Liver (tissue), 9 donors: ENCODE measurements around the gene ZNF626. TPM values are rescaled to one million over a fixed set of nuclear protein-coding genes. Genes with fewer than 3 reads are reported as not detected.
A peak's percentile ranks its signal among the peaks of the same experiment; 100 is the strongest.
"Not testable (repeated sequence)": the region's sequence is repeated elsewhere in the genome, so short reads cannot be mapped to it uniquely, and the experiment has no call there.

Source experiments
- DNase-seq: peaks from one replicate; pipeline ENCODE4 v3.0.0-alpha.2; 2017; ENCODE audit warnings: low spot score
- H3K27ac ChIP-seq, 2 donors: one replicate each; pipeline ENCODE4 v1.7.0; 2013; ENCODE audit warnings: inconsistent platforms in 2 of 2, low read length in 2 of 2, control low read depth in 1 of 2, low read depth in 1 of 2, mild to moderate bottlenecking in 1 of 2
- H3K27me3 ChIP-seq, 4 donors: one replicate each; pipeline versions ENCODE4 v1.6.1 to v1.7.0; 2013; ENCODE audit warnings: low read length in 3 of 4, inconsistent platforms in 1 of 4, mild to moderate bottlenecking in 1 of 4, moderate library complexity in 1 of 4; ENCODE audit not compliant: control insufficient read depth in 4 of 4, insufficient read depth in 4 of 4
- H3K36me3 ChIP-seq, 4 donors: one replicate each; pipeline versions ENCODE4 v1.6.1 to v1.7.0; 2013; ENCODE audit warnings: low read length in 3 of 4, mild to moderate bottlenecking in 3 of 4, low read depth in 1 of 4, moderate library complexity in 1 of 4; ENCODE audit not compliant: control insufficient read depth in 4 of 4, insufficient read depth in 3 of 4
- H3K4me1 ChIP-seq, 4 donors: one replicate each; pipeline versions ENCODE4 v1.6.1 to v1.7.0; 2013; ENCODE audit warnings: low read length in 3 of 4, mild to moderate bottlenecking in 3 of 4, moderate library complexity in 1 of 4; ENCODE audit not compliant: control insufficient read depth in 4 of 4, insufficient read depth in 4 of 4
- H3K4me3 ChIP-seq, 3 donors: one replicate each; pipeline versions ENCODE4 v1.6.1 to v1.7.0; 2013; ENCODE audit warnings: low read length in 3 of 3, control low read depth in 1 of 3, low read depth in 1 of 3, mild to moderate bottlenecking in 1 of 3
- H3K9ac ChIP-seq, 2 donors: one replicate each; pipeline ENCODE4 v1.7.0; 2013; ENCODE audit warnings: low read length in 2 of 2, mild to moderate bottlenecking in 2 of 2, moderate library complexity in 2 of 2, control low read depth in 1 of 2, low read depth in 1 of 2
- H3K9me3 ChIP-seq, 4 donors: one replicate each; pipeline versions ENCODE4 v1.6.1 to v1.7.0; 2013; ENCODE audit warnings: low read length in 3 of 4; ENCODE audit not compliant: control insufficient read depth in 4 of 4
- CTCF ChIP-seq: fragments of 150-350 bp; IDR thresholded peaks from 2 replicates; pipeline ENCODE4 v1.5.1; 2017; ENCODE audit warnings: improper control_type of control experiment, low read depth, low read length; ENCODE audit not compliant: missing input control
- FOXA2 ChIP-seq: IDR thresholded peaks from 2 replicates; pipeline ENCODE4 v1.6.1; 2016; ENCODE audit warnings: antibody characterized with exemption
- GABPA ChIP-seq, 2 donors: IDR thresholded peaks in 1 of 2; conservative IDR thresholded peaks in 1 of 2; 2 replicates each; pipeline ENCODE4 v1.6.1; 2016; ENCODE audit warnings: antibody characterized with exemption in 2 of 2, mild to moderate bottlenecking in 1 of 2, moderate library complexity in 1 of 2
- HNF4G ChIP-seq: IDR thresholded peaks from 2 replicates; pipeline ENCODE4 v1.6.1; 2016; ENCODE audit warnings: antibody characterized with exemption
- RAD21 ChIP-seq, 2 donors: IDR thresholded peaks; 2 replicates each; pipeline ENCODE4 v1.6.1; 2016; ENCODE audit warnings: antibody characterized with exemption in 2 of 2, mild to moderate bottlenecking in 2 of 2
- RXRA ChIP-seq, 2 donors: IDR thresholded peaks; 2 replicates each; pipeline ENCODE4 v1.6.1; 2017 to 2018; ENCODE audit warnings: antibody characterized with exemption in 2 of 2, mild to moderate bottlenecking in 1 of 2
- SP1 ChIP-seq: IDR thresholded peaks from 2 replicates; pipeline ENCODE4 v1.6.1; 2018; ENCODE audit warnings: antibody characterized with exemption, mild to moderate bottlenecking
- TAF1 ChIP-seq: conservative IDR thresholded peaks from 2 replicates; pipeline ENCODE4 v1.6.1; 2016; ENCODE audit warnings: antibody characterized with exemption, mild to moderate bottlenecking
- ZBTB33 ChIP-seq: IDR thresholded peaks from 2 replicates; pipeline ENCODE4 v1.6.1; 2016; ENCODE audit warnings: antibody characterized with exemption
- WGBS: extraction: QIAGEN DNeasy Blood & Tissue Kit; methylation state at CpG from one replicate; pipeline ENCODE4 v1.1.7; 2013; 5-methylcytosine and 5-hydroxymethylcytosine counted together
- polyA plus RNA-seq, 2 donors: library from polyadenylated mRNA; stranded (reverse) in 1 of 2; unstranded in 1 of 2; fragments of 200-250 nt in 1 of 2; fragments of >200 nt in 1 of 2; fragmentation: Nextera tagmentation in 1 of 2; extraction: Ambion mirVana in 1 of 2; gene quantifications; one replicate each; pipeline versions ENCODE4 v1.2.1 to v1.2.3, GENCODE V29; 2013 to 2015
- total RNA-seq, 2 donors: library from RNA; depleted of rRNA; stranded (reverse); fragments of >200 nt; gene quantifications; one replicate each; pipeline ENCODE4 v1.2.3, GENCODE V29; 2014
- TF ChIP-seq, protein P1 (sequence below): IDR thresholded peaks from 2 replicates; pipeline ENCODE4 v1.6.1; 2016; ENCODE audit warnings: antibody characterized with exemption
- TF ChIP-seq, protein P2 (sequence below): IDR thresholded peaks from 2 replicates; pipeline ENCODE4 v1.6.1; 2016; ENCODE audit warnings: antibody characterized with exemption, mild to moderate bottlenecking
- donor health status: healthy.
- donor health status: healthy.
- donor health status: healthy.
- donor health status: healthy.
- donor health status: healthy.

The ZNF626 gene
- total and polyA plus RNA-seq, 4 donors, result 1.6 to 4.2 (median 2.9) TPM

DNA sequence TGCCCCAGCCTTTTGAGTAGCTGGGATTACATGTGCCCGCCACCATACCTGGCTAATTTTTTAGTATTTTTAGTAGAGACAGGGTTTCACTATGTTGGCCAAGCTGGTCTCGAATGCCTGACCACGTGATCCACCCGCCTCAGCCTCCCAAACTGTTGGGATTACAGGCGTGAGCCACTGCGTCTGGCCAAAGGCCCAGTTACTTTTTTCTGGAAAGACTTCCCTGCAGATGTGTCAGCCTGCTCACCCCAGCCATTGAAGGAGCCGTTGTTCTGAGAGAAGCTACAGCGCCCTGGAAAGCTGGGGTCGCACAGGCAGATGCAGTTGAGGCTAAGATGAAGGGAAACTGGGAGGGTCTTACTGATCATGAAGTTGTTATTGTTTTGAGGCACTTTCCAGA lies 7.9 kb upstream of the ZNF626 start (continued):
- no peak for TF ChIP-seq CTCF
- no peak for TF ChIP-seq GABPA (IDR thresholded peaks at IDR 0.05 in 1 of 2, conservative IDR thresholded peaks at IDR 0.05 in 1 of 2)

DNA sequence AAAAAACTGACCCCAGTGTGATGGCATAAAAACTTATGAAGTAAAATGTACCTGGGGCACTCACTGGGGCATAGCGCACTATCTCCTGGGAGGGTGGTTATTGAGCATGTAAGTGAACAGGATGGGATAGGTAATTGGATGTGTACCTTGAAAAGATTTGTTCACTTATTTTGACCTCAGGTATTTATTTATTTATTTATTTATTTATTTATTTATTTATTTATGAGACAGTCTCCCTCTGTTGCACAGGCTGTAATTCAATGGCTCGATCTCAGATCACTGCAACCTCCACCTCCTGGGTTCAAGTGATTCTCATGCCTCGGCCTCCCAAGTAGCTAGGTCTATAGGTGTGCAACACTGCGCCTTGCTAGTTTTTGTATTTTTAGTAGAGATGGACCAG lies 5.9 kb upstream of the ZNF626 start:
- no peaks in the 10 kb centered on the region for H3K36me3 ChIP-seq
- no peak overlapping the region for H3K4me3 ChIP-seq
- H3K27ac ChIP-seq, result no peak overlapping the region
- H3K9me3 ChIP-seq, result peaks cover 3 to 6% (median 4%) of the 10 kb centered on the region in 4 donors
- no peak overlapping the region for H3K9ac ChIP-seq
- H3K4me1 ChIP-seq, result no peaks in the 10 kb centered on the region
- no peaks in the 10 kb centered on the region for H3K27me3 ChIP-seq
- DNase-seq, result no peak
- TF ChIP-seq CTCF (no peak), RXRA (IDR thresholded peaks at IDR 0.05) (no peak), ZBTB33 (no peak), HNF4G (no peak), SP1 (no peak)
- TF ChIP-seq, protein P1, sequence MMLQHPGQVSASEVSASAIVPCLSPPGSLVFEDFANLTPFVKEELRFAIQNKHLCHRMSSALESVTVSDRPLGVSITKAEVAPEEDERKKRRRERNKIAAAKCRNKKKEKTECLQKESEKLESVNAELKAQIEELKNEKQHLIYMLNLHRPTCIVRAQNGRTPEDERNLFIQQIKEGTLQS, result no peak
- whole genome bisulfite sequencing, result 92% methylated on average over 4 of the region's 4 CpGs

GRCh38 chr19:20664901-20665781 lies 3.8 kb upstream of the ZNF626 start:
- Histone ChIP-seq H3K27me3 (no peaks in the 10 kb centered on the region), H3K4me3 (peak overlapping the region in 1 of 3 donors; percentile 0), H3K9ac (no peak overlapping the region), H3K9me3 (peaks cover 0 to 6% (median 2%) of the 10 kb centered on the region in 4 donors), H3K4me1 (peaks cover 0 to 6% (median 3%) of the 10 kb centered on the region in 4 donors), H3K36me3 (no peaks in the 10 kb centered on the region), H3K27ac (no peak overlapping the region)
- TF ChIP-seq, protein P2, sequence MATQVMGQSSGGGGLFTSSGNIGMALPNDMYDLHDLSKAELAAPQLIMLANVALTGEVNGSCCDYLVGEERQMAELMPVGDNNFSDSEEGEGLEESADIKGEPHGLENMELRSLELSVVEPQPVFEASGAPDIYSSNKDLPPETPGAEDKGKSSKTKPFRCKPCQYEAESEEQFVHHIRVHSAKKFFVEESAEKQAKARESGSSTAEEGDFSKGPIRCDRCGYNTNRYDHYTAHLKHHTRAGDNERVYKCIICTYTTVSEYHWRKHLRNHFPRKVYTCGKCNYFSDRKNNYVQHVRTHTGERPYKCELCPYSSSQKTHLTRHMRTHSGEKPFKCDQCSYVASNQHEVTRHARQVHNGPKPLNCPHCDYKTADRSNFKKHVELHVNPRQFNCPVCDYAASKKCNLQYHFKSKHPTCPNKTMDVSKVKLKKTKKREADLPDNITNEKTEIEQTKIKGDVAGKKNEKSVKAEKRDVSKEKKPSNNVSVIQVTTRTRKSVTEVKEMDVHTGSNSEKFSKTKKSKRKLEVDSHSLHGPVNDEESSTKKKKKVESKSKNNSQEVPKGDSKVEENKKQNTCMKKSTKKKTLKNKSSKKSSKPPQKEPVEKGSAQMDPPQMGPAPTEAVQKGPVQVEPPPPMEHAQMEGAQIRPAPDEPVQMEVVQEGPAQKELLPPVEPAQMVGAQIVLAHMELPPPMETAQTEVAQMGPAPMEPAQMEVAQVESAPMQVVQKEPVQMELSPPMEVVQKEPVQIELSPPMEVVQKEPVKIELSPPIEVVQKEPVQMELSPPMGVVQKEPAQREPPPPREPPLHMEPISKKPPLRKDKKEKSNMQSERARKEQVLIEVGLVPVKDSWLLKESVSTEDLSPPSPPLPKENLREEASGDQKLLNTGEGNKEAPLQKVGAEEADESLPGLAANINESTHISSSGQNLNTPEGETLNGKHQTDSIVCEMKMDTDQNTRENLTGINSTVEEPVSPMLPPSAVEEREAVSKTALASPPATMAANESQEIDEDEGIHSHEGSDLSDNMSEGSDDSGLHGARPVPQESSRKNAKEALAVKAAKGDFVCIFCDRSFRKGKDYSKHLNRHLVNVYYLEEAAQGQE, result no peak
- no peak for TF ChIP-seq CTCF
- no peak for TF ChIP-seq FOXA2
- TF ChIP-seq TAF1, result no peak
- TF ChIP-seq RAD21 (IDR thresholded peaks at IDR 0.05), result no peak
- no peak for TF ChIP-seq HNF4G
- 54% methylated on average over 22 of the region's 22 CpGs for WGBS
- no peak for DNase-seq

DNA sequence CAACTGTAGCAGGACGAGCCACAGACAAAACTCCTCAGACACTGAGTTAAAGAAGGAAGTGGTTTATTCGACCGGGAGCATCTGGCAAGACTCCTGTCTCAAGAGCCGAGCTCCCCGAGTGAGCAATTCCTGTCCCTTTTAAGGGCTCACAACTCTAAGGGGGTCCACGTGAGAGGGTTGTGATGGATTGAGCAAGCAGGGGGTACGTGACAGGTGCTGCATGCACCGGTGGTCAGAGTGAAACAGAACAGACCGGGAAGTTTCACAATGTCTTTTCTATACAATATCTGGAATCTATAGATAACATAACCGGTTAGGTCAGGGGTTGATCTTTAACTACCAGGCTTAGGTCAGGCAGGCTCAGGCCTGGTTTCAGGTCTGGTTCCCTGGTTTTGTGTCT lies 3.1 kb upstream of the ZNF626 start:
- H3K9me3 ChIP-seq, H3K27me3 ChIP-seq, H3K4me3 ChIP-seq, H3K4me1 ChIP-seq, H3K9ac ChIP-seq, H3K27ac ChIP-seq, H3K36me3 ChIP-seq, DNase-seq: not testable (repeated sequence)
- 44% methylated on average over 10 of the region's 10 CpGs for WGBS
